Measurements from ENCODE around the gene IL17F.

The IL17F gene

GRCh38 chr6:52189974-52190373 lies 54.3 kb downstream of the IL17F start:
- DNase-seq (ENCODE audit: low read depth) = no peak

GRCh38 chr6:52187098-52187497 lies 57.2 kb downstream of the IL17F start:
- DNase-seq (ENCODE audit: low read depth) = no peak
